HUES6 (cell line): ENCODE results near the gene AKAP13.

Source experiments
- H3K27ac ChIP-seq: 2 replicates; pipeline ENCODE4 v1.7.0; 2013; ENCODE audit warnings: low read depth, mild to moderate bottlenecking, low read length, inconsistent platforms
- H3K27me3 ChIP-seq: 2 replicates; pipeline ENCODE4 v1.6.1; 2013; ENCODE audit warnings: low read length; ENCODE audit not compliant: control insufficient read depth, insufficient read depth
- H3K36me3 ChIP-seq: 2 replicates; pipeline ENCODE4 v1.6.1; 2013; ENCODE audit warnings: low read length; ENCODE audit not compliant: control insufficient read depth, insufficient read depth
- H3K4me1 ChIP-seq: 2 replicates; pipeline ENCODE4 v1.6.1; 2013; ENCODE audit warnings: low read length; ENCODE audit not compliant: control insufficient read depth, insufficient read depth
- H3K4me3 ChIP-seq: 2 replicates; pipeline ENCODE4 v1.5.1; 2013; ENCODE audit warnings: low read depth, low read length
- H3K9ac ChIP-seq: one replicate; pipeline ENCODE4 v1.6.1; 2013; ENCODE audit warnings: mild to moderate bottlenecking, low read length
- H3K9me3 ChIP-seq: 2 replicates; pipeline ENCODE4 v1.6.1; 2013; ENCODE audit warnings: low read depth, low read length; ENCODE audit not compliant: control insufficient read depth, insufficient read depth

AKAP13 gene

DNA sequence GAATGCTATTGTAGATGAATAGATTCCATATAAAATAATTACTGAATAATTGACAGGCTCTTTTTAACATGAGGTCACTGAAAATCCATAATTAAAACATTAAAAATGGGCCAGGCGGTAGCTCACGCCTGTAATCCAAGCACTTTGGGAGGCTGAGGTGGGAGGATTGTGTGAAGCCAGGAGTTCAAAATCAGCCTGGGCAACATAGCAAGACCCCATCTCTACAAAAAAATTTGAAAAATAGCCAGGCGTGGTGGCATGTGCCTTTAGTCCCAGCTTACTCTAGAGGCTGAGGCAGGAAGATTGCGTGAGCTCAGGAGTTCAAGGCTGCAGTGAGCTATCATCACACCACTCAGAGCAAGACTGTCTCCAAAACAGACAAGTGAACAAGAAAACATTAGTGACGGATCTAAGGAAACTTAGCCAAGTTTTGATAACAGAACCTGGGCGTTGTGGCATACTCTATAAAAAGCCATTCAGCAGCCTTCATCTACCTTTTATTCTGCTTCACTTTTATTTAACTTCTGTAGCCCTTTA lies 303.8 kb downstream of the AKAP13 start:
- H3K9ac ChIP-seq: no peak overlapping the region

DNA sequence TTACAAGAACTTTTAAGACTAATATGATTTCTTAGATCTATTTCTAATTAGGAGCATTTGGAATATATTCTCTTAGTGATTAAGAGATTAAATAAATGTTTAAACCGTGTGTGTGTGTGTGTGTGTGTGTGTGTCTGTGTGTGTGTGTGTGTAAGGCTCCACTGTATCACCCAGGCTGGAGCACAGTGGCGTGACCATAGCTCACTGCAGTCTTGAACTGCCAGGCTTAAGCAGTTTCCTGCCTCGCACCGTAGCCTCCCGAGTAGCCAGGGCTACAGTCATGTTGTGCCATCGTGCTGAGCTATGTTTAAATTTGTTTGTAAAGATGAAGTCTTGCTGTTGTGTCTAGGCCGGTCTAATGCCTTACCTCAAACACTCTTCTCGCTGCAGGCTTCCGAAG lies 305.0 kb downstream of the AKAP13 start:
- peaks cover 35% of the 10 kb centered on the region for H3K36me3 ChIP-seq
- no peaks in the 10 kb centered on the region for H3K27me3 ChIP-seq
- H3K4me1 ChIP-seq: peaks cover 15% of the 10 kb centered on the region
- H3K9me3 ChIP-seq: no peaks in the 10 kb centered on the region
- no peak overlapping the region for H3K9ac ChIP-seq
- no peak overlapping the region for H3K27ac ChIP-seq
- H3K4me3 ChIP-seq: no peak overlapping the region

More for the DNA sequence above, 303.8 kb downstream of the AKAP13 start:
- H3K4me1 ChIP-seq: peaks cover 6% of the 10 kb centered on the region
- no peak overlapping the region for H3K4me3 ChIP-seq
- no peak overlapping the region for H3K27ac ChIP-seq
- H3K36me3 ChIP-seq: peaks cover 35% of the 10 kb centered on the region
- H3K9me3 ChIP-seq: no peaks in the 10 kb centered on the region
- no peaks in the 10 kb centered on the region for H3K27me3 ChIP-seq

DNA sequence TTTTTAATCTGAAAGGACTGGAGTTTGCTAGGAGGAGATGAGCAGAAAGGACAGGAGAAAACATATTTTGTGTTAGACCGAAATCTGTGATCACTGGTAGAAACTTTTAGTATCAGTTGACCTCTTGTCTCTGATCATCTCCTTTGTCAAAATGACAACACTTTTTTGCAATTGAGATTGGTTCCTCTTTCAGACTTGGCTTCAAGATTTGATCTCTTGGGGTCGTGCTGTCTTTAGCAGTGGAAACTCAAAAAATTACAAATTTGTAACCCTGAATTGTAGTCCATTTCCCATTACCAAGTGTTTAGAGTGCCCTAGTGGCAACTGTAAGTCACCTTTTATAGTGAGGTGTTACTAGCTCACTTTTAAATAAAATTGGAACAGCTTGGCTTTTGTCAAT lies 306.9 kb downstream of the AKAP13 start:
- Histone ChIP-seq H3K27me3 (no peaks in the 10 kb centered on the region), H3K9ac (no peak overlapping the region), H3K4me3 (no peak overlapping the region), H3K4me1 (peaks cover 19% of the 10 kb centered on the region), H3K36me3 (peaks cover 35% of the 10 kb centered on the region), H3K27ac (no peak overlapping the region), H3K9me3 (no peaks in the 10 kb centered on the region)

DNA sequence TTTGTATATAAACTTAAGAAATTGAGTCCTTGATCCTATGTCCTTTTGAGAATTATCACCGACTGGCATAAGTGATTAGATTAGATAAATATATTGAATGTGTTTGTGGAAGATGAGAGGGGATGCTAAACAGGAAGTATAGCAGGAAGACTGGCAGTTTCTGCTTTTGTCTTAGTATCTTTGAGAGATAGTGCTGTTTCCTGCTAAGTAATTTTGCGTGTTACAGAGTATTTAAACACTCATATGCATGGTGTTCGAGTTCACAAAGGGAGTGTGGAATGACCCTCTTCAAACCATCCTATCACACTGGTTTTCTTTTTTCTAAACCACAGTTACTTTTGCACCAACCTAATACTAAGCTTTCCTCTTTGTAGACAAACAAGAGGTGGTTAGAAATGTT lies 308.3 kb downstream of the AKAP13 start:
- Histone ChIP-seq H3K9ac (no peak overlapping the region), H3K9me3 (no peaks in the 10 kb centered on the region), H3K27ac (no peak overlapping the region), H3K27me3 (no peaks in the 10 kb centered on the region), H3K4me1 (peaks cover 19% of the 10 kb centered on the region), H3K4me3 (no peak overlapping the region), H3K36me3 (peaks cover 44% of the 10 kb centered on the region)

DNA sequence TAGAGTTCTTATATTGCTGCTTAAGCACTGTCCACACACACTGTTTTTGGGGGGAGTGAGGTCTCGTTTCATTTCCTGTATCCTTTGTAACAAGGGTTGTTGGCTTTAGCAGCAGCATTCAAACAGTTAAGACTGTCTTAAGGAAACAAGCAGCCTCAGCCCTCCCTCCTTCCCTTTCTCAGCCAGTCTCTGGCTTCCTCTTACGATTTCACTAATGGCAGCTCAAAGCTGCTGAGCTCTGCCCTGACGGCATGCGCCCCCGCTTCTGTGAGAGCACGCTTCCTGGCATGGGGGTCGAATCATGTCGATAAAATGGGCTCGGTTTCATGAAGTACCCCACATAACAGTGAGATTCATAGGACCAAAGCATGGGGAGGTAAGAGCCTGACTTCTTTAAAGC lies 309.3 kb downstream of the AKAP13 start:
- Histone ChIP-seq H3K4me1 (peaks cover 19% of the 10 kb centered on the region), H3K4me3 (0 out of 2 replicates have a peak overlapping the region, but pooled peaks have one; percentile 11), H3K36me3 (peaks cover 42% of the 10 kb centered on the region), H3K27me3 (no peaks in the 10 kb centered on the region), H3K9ac (peak overlapping the region; percentile 17), H3K9me3 (no peaks in the 10 kb centered on the region), H3K27ac (peak overlapping the region; percentile 34; the same call in 1 of the 2 replicates)

DNA sequence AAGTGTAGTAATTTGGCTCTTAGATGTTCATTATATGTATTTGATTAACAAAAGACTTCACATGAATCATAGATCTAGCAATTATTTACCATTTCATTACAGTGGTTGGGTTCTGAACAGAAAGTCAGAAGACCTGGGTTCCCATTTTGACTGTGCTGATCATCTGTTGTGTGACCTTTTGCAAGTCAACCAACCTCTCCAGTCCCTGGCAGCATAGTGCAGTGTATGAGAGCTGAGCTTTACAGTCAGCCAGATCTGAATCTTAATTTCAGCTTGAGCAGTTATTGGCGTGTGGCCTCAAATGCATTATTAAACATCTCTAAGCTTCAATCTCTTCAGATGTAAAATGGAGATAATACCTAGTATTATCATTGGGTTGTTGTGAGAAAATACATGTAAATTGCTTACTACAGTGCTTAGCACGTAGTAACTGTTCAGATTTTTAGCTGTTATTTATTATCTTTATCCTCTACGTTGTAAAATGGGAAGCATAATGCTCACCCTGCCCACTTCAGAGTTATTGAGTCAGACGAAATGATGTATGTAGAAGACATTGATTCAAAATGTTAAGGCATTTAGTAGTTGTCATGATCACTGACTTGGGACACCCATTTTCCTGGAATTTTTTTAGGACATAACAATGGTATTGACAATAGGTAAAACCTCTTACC lies 310.3 kb downstream of the AKAP13 start:
- Histone ChIP-seq H3K4me1 (peaks cover 19% of the 10 kb centered on the region), H3K27ac (no peak overlapping the region; the same call in 1 of the 2 replicates), H3K9ac (no peak overlapping the region), H3K9me3 (no peaks in the 10 kb centered on the region), H3K27me3 (no peaks in the 10 kb centered on the region), H3K4me3 (no peak overlapping the region), H3K36me3 (peaks cover 42% of the 10 kb centered on the region)

DNA sequence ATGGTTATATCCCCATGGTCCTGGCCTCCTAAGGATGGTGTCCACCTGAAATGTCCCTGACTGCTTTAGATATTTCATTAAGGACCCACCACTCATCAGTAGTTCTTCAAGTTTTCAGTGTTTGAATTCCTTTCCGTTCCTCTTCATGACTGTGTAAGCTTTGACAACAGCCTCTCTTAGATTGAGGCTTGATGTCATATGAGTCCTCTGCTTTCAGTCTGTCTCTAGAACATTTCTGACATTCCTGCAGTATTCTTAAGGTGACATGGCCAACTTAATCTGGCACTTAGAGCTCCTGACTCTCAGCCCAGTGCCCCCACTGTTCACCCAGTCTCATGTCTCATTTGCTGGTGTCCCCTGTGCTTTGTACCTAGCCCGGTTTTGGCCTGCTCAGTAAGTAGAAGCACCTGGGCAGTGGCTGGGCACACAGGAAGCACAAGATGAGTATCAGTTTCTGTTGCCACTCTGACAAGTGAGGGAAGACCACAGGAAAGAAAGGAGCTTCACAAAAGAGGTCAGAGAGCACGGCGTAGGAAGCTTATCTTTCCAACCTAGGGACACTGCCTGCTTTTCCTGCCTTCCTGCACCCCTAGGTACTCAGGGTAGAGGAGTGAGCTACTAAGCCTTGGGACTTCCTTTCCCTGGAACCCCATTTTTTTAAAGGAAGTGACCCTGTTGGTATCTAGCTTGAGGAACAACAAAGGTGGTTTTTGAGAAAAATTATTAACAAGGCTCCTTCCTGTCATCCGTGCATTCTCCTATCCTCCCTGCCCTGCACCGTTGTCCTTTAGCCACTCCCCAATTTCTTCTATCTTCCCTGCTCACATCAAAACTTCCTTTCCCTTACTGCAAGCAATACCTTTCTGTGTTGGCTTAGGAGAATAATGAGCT lies 311.2 kb downstream of the AKAP13 start:
- Histone ChIP-seq H3K9ac (no peak overlapping the region), H3K4me3 (no peak overlapping the region)

DNA sequence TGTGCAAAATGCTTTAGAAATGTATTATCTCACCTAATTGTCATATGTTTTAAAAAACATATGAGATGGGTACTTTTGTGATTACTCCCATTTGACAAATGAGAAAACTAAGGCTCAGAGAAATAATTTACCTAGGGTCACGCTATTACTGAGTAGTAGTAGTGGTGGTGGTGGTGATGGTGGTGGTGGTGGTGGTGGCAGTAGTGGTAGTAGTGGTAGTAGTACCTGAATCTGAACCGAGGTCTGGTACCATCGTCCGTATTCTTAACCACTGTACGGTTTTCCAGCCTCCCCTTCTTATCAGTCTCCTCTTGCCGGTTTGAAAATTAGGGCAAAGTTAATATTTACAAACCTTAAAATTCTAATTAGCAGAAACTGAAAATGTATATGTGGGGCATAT lies 311.9 kb downstream of the AKAP13 start:
- H3K9me3 ChIP-seq: no peaks in the 10 kb centered on the region
- peaks cover 30% of the 10 kb centered on the region for H3K36me3 ChIP-seq
- H3K4me1 ChIP-seq: peaks cover 19% of the 10 kb centered on the region
- H3K27ac ChIP-seq: no peak overlapping the region
- no peak overlapping the region for H3K4me3 ChIP-seq
- no peaks in the 10 kb centered on the region for H3K27me3 ChIP-seq
- H3K9ac ChIP-seq: no peak overlapping the region

More for the DNA sequence above, 311.2 kb downstream of the AKAP13 start:
- peak overlapping the region; percentile 23; the same call in 1 of the 2 replicates for H3K27ac ChIP-seq
- H3K36me3 ChIP-seq: peaks cover 38% of the 10 kb centered on the region
- H3K4me1 ChIP-seq: peaks cover 19% of the 10 kb centered on the region
- no peaks in the 10 kb centered on the region for H3K27me3 ChIP-seq
- H3K9me3 ChIP-seq: no peaks in the 10 kb centered on the region

DNA sequence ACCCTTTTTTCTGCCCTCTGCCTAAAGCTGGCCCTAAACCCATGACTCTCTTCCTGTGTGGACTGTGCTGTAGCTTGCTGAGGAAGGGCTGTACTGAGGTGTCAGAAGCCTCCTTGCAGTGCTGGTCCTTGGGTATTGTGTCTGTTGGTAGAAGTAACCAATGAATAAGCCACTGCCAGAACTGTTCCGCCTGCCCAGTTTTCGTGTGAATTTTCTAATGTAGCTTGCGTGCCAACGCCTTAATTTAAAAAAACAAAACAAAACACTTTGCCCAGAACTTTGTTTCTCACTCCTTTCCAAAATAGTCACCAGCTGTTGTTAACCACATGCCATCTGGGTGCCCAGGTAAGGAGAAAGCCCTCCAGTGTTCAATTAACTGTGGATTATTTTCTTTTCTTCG lies 312.5 kb downstream of the AKAP13 start:
- H3K27me3 ChIP-seq: no peaks in the 10 kb centered on the region
- H3K9ac ChIP-seq: no peak overlapping the region
- H3K4me3 ChIP-seq: no peak overlapping the region
- H3K9me3 ChIP-seq: no peaks in the 10 kb centered on the region
- peaks cover 28% of the 10 kb centered on the region for H3K36me3 ChIP-seq
- H3K4me1 ChIP-seq: peaks cover 19% of the 10 kb centered on the region
- no peak overlapping the region for H3K27ac ChIP-seq

DNA sequence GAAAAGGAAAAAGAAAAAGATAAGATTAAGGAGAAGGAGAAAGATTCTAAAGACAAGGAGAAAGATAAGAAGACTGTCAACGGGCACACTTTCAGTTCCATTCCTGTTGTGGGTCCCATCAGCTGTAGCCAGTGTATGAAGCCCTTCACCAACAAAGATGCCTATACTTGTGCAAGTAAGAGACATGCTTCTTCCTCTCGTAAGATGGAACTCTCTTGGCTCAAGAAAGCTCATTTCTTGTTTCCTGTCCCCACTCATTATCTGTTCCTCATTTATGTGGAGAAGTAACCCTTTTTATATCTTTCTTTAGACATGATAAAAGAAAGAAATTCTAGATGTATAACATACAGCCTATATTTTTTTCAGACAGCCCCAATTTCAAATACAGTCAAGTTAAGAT lies 312.9 kb downstream of the AKAP13 start:
- Histone ChIP-seq H3K27me3 (no peaks in the 10 kb centered on the region), H3K27ac (no peak overlapping the region), H3K9me3 (no peaks in the 10 kb centered on the region), H3K4me3 (no peak overlapping the region), H3K9ac (no peak overlapping the region), H3K4me1 (peaks cover 19% of the 10 kb centered on the region), H3K36me3 (peaks cover 28% of the 10 kb centered on the region)

DNA sequence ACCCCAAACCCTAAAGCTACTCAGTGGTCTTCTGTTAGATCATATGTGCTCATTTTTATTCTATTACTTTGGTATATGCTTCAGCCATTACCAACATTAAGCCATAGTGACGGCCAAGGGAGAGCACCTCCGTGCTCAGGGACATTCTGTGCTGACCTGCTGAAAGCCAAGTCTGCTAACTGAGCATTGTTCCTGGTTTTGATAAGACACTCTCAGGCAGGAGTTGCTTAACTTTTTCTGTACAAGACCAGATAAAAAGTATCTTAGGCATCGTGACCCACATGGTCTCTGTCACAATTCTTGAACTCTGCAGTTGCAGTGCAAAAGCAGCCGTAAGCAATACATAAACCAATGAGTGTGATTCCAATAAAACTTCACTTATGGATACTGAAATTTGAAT lies 313.7 kb downstream of the AKAP13 start:
- no peaks in the 10 kb centered on the region for H3K9me3 ChIP-seq
- H3K4me3 ChIP-seq: no peak overlapping the region
- H3K9ac ChIP-seq: no peak overlapping the region
- no peak overlapping the region for H3K27ac ChIP-seq
- no peaks in the 10 kb centered on the region for H3K27me3 ChIP-seq
- peaks cover 14% of the 10 kb centered on the region for H3K4me1 ChIP-seq
- H3K36me3 ChIP-seq: peaks cover 28% of the 10 kb centered on the region
